Activated CD4-positive, alpha-beta T cell treated with anti-CD3 and anti-CD28 coated beads, Interleukin-2, amount 50 U/mL, for 48 hours (primary cell): Measurements from ENCODE around the gene MIP.
"Not testable (repeated sequence)": the region's sequence is repeated elsewhere in the genome, so short reads cannot be mapped to it uniquely, and the experiment has no call there.

Experiments used
- DNase-seq, 2 experiments: peaks; one replicate each; pipeline ENCODE4 v3.0.0-alpha.2; 2020

The MIP gene

DNA sequence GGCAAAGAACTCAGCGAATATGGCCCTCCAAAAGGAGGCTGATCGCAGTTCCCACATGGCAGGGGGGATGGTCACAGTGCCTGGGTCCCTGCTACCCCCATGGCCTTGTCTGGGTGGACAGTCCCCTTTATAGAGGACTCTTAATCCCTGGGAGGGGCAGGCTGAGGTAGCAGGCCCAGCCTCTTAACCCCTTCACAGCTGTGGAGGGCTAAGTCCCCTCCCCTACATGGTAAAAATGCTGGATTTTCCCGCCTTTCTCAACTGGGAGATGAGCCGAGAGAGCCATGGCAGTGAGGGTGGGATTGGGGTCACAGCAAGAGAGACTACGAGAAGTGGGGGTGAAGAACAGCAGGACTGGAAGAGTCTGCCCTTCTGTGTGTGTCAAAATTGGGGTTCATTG lies at the start of gene MIP:
MIP (minus strand) TSS at position 101 of the 400 bp plus-strand sequence; CDS start at position 57, 44 bp downstream.
- no peak for DNase-seq

DNA sequence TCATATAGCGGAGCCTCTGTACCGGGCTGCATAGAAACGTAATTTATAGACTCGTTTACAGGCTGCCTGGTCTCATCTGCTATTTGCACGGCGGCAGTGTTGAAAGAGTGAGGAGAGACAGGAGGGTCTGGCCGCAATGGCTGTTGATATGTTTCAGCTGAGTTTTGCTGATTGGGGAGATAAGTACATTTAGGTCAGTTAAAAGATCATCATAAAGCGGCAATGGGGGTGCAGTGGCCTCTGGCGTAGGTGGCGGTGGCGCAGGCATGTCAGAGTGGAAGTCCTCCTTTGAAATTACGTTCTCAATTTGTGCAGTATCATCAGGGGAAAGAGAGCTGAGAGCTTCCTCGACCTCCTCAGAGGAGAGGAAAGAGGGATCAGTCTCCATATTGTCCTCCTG lies 45.4 kb upstream of the MIP start:
- DNase-seq, result not testable (repeated sequence)

DNA sequence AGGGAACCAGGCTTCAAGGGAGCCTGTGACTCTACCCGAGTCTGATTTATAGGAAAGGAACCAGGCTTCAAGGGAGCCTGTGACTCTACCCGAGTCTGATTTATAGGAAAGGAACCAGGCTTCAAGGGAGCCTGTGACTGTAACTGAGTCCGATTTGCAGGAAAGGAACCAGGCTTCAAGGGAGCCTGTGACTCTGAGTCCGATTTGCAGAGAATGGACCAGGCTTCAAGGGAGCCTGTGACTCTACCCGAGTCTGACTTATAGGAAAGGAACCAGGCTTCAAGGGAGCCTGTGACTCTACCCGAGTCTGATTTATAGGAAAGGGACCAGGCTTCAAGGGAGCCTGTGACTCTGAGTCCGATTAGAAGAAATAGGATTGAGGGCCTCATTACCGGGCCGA lies 45.0 kb upstream of the MIP start:
- DNase-seq, result not testable (repeated sequence)

DNA sequence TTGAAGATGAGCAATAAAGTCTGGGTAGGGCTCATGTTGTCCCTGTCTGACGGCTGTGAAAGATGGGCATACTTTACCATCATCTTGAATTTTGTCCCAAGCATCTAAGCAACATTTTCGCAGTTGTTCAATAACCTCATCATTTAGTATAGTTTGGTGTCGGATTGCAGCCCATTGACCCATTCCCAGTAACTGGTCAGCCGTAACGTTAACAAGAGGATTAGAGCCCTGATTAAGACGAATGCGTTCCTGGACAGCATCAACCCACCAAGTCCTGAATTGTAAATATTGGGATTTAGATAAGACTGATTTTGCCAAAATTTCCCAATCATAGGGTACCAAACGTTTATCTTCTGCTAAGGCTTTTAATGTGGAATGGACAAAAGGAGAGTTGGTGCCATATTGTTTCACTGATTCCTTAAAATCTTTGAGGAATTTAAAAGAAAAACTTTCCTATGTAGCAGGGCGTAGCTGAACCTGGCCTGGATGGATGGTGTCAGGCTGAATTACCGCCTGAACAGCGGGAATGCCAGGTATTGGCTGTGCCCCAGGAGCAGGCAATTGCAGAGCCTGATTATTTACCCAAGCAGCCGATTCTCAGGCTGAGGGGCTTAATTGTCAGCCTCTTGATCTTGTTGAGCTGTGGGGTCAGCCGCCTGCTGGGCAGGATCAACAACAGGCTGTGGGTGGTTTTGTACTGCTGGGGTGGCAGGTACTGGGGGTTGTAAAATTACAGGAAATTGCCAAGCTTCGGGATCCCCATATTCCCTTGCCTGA lies 43.9 kb upstream of the MIP start:
- not testable (repeated sequence) for DNase-seq

DNA sequence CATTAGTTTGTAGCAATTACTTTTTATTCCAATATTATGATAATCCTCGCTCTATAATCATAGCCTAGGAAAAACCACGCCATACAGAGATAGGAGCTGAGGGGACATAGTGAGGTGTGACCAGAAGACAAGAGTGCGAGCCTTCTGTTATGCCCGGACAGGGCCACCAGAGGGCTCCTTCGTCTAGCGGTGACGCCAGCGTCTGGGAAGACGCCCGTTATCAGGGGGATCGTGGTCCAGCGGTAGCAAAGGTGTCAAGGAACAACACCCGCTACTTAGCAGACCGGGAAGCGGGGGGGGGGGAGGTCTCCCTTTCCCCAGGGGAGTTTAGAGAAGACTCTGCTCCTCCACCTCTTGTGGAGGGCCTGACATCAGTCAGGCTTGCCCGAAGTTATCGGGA lies 42.2 kb upstream of the MIP start:
- peak; percentile 59 to 68 for DNase-seq

DNA sequence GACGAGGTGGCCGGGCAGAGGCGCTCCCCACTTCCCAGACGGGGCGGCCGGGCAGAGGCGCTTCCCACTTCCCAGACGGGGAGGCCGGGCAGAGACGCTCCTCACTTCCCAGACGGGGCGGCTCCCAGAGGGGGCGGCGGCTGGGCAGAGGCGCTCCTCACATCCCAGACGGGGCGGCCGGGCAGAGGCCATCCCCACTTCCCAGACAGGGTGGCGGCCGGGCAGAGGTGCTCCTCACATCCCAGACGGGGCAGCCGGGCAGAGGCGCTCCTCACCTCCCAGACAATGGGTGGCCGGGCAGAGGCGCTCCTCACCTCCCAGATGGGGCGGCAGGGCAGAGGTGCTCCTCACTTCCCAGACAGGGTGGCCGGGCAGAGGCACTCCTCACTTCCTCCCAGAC lies 40.0 kb upstream of the MIP start:
- DNase-seq, result not testable (repeated sequence)

DNA sequence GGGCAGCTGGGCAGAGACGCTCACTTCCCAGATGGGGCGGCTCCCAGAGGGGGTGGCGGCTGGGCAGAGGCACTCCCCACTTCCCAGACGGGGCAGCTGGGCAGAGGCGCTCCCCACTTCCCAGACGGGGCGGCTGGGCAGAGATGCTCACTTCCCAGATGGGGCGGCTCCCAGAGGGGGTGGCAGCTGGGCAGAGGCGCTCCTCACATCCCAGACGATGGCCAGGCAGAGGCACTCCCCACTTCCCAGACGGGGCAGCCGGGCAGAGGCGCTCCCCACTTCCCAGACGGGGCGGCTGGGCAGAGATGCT lies 39.6 kb upstream of the MIP start:
- not testable (repeated sequence) for DNase-seq

DNA sequence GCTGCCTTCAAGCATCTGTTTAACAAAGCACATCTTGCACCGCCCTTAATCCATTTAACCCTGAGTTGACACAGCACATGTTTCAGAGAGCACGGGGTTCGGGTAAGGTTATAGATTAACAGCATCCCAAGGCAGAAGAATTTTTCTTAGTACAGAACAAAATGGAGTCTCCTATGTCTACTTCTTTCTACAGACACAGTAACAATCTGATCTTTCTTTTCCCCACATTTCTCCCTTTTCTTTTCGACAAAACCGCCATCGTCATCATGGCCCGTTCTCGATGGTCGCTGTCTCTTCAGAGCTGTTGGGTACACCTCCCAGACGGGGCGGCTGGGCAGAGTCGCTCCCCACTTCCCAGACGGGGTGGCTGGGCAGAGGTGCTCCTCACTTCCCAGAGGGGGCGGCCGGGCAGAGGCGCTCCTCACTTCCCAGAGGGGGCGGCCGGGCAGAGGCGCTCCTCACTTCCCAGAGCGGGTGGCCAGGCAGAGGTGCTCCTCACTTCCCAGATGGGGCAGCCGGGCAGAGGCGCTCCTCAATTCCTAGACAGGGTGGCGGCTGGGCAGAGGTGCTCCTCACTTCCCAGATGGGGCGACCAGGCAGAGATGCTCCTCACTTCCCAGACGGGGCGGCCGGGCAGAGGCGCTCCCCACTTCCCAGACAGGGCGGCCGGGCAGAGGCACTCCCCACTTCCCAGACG lies 39.1 kb upstream of the MIP start:
- not testable (repeated sequence) for DNase-seq

DNA sequence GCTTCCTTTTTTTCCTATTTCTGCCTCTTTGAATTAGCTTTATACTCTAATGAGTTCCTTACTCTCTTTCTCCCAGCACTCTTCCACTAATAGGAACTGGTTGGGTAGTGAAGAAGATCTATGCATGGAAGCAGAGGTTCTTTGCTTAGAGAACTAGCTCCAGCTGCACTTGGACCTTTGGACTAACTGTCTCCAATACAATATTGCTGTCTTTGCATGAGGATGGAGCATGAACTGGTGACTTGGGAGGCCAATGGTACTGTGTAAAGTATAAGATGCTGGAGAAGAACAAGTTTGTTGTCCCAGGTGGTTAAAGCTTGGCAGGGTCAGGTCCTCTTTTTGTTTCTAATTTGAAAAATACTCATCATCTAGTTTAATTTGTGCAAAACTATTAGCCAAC lies 35.9 kb upstream of the MIP start:
- DNase-seq, result no peak

DNA sequence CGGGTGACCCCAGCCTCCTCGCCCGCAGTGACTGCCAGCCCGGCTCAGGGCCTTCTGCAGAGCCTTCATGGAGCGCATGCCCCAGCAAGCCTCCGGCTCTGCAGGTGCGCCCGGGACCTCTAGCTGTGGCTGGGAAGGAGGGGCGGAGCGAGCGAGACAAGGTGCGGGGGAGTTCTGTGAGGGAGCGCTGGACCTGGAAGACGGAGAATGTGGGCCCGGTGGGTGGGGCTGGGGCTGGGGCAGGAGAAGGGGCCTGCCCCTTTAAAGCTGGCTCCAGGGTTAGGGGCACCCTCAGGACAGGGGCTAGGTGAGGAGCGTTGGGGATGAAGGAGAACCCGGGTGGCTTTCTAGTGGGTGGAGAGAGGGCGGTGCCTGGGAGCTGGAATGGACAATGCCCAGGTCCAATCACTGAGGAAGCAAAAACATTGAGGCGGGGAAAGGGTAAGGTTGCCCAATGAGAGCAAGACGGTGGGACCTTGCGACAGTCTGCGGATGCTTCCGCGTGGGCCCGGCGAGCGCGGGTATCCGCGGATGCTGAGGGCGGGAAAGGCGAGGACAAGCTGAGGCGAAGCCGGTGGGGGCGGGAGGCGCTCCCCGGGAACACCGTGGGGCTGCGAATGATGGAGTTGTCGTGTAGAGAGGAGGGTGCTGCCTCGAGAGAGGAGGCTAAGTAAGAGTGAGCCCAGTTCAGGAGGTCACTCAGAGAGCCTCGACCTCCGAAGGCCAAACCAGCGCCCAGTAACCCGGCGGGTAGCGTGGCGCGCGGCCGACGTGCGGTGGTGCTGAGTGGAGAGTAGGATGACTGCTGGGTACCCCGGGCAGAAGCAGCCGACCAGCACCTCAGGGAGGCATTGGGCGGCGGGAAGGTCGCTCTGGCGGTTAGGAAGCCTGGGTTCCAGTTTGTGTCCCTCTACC lies 33.8 kb upstream of the MIP start, which contains the start of gene GLS2:
GLS2 (minus strand) TSS at position 121 of the 915 bp plus-strand sequence; CDS start at position 78, 43 bp downstream.
- peak; percentile 74 to 78 for DNase-seq

DNA sequence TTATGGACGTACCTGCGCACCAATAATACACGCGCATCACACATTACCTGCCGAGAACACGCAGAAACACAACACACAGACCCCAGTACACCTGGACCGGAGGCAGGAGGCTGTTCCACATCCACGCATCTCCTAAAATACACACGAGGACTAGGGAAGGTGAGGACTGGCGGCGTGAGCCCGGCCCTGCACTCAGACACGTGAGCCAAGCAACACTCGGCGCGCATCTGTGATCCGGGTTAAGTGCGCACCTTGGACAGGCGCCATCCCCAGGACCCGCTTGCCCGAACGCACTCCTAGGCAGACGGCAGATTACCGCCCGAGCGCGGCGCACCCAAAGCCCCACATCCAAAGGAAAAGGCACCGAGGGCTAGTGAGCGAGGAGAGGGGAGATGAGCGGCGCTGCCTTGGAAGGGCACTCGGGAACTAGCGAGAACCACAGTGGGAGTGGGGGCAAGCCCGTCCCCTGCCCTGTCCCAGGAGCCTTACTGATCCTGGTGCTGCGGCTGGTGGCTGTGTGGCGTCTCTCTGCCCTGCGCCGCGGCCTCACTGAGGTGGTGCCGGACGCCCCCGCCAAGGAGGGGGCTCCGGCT lies 33.1 kb upstream of the MIP start:
- DNase-seq, result peak; percentile 29 to 46

DNA sequence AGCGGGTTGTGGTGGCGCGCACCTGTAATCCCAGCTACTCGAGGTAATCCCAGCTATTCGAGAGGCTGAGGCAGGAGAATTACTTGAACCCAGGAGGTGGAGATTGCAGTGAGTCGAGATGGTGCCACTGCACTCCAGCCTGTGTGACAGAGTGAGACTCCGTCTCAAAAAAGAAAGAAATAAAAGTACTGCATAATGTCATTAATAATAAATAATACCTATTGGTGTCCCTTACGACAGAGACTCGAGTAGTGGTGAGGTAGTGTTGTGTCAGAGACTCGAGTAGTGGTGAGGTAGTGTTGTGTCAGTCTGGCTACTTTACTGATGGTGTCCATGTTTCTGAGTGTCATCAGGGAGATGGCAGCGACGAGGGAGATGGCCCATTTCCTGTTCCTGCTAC lies 32.2 kb upstream of the MIP start:
- DNase-seq, result no peak

DNA sequence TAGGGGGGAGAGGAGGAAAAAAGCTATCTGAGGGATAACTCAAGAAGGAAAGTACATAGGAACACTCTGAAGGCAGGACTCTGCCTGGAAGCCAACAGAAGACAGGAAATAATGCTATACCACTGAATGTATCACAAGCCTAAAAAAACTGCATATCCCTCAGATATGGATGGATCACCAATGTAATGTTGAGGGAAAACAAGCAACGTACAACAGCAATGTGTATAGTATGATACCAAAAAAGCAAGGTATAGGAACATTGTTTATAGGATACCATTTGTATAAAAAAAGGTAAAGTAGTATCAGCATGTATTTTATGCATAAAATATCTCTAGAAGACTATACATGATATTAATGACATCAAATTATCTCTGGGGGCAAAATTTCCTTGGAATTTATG lies 30.1 kb upstream of the MIP start:
- DNase-seq, result no peak

DNA sequence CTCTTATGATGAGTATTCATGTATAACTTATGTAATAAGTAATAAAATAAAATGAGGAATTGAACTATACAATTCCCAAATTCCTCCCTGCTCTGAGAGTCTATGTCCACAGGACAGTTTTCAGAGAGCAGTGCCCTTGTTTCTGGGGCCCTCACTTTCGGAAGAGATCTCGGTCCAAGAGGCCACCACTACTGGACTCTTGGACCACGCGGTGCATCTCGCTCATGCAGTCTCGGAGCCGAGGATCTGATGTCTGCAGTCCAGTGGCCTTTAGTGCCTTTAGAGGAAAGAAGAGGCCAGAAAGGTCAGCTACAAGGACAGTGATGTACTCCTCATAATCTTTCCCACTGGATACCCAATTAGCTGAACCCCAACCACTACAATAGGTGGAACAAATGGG lies 25.2 kb upstream of the MIP start:
- DNase-seq, result no peak

DNA sequence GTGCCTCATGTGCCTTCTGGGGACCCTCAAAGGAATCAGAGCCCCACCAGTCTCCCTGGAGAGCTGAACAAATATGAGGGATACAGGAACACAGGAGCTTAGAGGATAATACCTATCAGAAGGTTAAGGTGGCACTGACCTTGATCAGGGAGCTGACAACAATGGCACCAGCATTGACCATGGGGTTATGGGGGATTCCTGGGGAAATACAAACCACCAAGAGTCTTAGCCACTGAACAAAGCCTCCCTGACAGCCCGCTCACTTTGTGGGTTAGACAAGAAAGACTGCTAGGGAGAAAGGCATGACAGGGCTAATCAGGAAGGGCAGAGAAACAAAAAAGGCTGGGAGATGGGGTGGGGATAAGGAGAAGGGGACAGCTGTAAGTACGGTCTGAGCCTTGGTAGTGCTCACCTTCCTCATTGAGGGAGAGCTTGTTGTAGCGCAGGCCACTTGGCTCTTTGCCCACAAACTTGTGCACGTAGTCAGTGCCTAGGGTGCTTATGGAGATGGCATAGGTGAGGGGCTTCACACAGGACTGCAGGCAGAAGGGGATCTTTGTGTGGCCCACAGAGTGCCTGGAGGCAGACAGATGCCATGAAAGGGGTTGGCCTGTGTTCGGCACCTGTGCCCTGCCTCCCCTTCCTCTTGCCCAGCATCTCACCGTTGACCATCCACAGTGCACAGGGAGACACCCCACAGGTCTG lies 23.2 kb upstream of the MIP start:
- no peak for DNase-seq

DNA sequence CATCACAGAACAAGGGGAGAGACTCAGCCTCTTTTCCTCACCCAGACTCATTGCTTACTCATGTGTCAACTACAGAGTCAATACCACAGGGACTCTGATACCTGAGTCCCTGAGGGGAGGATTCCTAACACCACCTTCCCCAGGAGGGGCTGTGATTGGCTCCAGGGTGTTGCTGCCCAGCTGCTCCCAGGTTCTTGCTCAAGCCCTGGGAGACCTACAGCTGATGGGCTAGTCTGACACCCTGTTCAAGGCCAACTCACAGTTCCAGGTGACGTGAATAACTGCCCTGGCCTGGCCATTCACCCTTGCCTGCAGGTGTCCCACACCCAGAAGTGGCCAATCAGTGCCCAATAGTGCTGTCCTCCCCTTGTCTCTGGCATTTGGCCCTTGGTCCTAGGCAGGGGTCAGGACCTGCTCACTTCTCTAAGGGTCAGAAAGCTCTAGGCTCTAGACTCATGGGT lies 22.5 kb upstream of the MIP start:
- no peak for DNase-seq

DNA sequence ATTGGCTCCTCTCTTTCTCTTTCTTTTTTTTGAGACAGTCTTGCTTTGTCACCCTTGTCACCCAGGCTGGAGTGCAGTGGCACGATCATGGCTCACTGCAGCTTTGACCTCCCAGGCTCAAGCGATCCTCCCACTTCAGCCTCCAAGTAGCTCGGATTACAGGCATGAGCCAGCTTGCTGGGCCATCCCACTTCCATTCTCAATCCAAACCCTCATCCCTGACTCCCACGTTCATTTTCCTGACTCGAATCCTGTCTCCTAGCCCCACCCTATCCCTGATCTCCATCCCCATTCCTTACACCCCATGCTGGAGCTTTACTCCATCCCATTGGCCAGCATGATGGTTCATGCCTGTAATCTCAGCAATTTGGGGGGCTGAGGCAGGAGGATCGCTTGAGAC lies 21.7 kb upstream of the MIP start:
- no peak for DNase-seq

DNA sequence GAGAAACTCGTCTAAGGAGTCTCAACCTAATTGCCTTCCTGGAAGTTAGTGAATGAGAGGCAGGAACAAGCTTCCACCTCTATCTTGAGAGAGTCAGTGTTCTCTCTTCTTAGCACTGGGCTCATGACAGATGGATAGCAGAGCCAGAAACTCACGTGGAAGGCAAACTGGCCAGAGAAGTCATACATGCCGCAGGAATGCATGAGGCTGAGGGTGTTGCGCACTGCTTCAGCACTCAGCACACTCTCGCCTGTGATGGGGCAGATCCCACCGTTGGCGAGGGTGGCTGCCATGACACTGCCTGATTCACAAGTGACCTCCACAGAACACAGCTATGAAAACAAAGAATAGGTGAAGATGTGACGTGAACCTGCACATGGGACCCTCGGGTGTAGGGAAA lies 19.9 kb upstream of the MIP start:
- DNase-seq, result no peak

DNA sequence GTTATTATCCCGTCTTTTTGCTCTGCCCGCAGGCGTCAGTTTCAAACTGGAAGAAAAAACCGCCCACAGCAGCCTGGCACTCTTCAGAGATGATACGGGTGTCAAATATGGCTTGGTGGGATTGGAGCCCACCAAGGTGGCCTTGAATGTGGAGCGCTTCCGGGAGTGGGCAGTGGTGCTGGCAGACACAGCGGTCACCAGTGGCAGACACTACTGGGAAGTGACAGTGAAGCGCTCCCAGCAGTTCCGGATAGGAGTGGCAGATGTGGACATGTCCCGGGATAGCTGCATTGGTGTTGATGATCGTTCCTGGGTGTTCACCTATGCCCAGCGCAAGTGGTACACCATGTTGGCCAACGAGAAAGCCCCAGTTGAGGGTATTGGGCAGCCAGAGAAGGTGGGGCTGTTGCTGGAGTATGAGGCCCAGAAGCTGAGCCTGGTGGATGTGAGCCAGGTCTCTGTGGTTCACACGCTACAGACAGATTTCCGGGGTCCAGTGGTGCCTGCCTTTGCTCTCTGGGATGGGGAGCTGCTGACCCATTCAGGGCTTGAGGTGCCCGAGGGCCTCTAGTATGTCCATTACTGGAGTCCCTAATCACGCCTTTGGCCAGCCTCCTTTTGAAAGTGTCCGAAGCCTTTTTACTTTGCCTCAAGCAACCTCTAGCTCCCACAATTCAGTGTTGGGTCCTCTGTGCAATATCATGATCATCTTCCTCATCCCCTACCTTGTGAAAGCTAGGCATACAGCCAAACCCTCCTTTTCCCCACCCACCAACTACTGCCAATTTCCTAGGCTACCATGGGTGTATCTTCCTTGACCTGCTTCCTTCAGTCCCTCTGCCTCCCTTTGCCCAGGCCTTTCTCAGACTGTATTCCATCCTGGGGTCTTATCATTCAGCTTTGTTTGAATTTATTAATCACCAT lies 14.8 kb upstream of the MIP start:
- DNase-seq, result peak; percentile 17 to 20

DNA sequence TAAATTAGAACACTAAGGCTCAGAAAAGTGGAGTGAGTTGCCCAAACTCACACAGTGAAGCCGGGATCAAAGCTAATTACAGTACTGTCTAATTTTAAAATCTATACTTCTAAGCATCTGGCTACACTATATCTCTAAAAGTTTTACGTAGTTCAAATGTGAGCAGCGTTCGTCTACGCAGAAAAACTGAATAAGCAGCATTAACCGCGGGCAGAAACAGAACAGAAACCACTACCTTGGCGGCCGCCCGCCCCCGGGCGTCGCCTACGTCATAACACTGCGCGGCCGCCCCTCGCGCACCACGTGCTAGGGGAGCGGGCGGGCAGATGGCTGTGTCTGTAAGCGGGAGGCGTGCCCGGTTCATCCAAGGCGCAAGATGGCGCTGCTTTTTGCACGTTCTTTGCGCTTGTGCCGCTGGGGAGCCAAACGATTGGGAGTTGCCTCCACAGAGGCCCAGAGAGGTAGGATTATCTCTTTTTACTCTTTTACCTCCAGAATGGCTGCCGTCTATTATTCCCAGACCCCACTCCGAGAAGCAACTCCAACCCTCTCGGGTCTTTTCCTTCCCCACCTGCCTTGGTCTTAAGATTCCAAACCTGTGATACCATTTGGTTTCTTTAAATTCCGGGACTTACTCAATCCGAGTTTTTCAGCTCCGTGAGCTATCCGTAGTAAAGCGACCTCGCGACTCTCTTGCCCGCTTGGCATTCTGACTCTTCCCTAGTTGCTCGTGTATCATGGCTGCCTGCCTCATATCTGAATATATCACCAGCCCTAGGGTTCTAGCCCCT lies 14.0 kb upstream of the MIP start, which contains the start of gene SPRYD4:
SPRYD4 (plus strand) TSS at position 363 of the 791 bp plus-strand sequence; CDS start at position 377, 14 bp downstream.
- peak; percentile 90 to 93 for DNase-seq
